HepG2 (cell line): ENCODE data around the gene DLX5. TPM values are rescaled to one million over a fixed set of nuclear protein-coding genes. Genes with fewer than 3 reads are reported as not detected.

Experiments
- AGO2 ChIP-seq: fragments of 200-400 bp; formaldehyde crosslinking; optimal IDR thresholded peaks from 2 replicates; pipeline ENCODE3; 2017; ENCODE audit warnings: mild to moderate bottlenecking, low read depth, low read length, moderate library complexity
- AHDC1 ChIP-seq: sonication (generic); formaldehyde crosslinking; IDR thresholded peaks from 2 replicates; pipeline ENCODE4 v1.5.1; 2020; ENCODE audit warnings: mild to moderate bottlenecking, missing genetic modification reagents, borderline replicate concordance
- AKAP8 ChIP-seq: sonication (generic); formaldehyde crosslinking; IDR thresholded peaks from 2 replicates; pipeline ENCODE4 v1.5.1; 2020; ENCODE audit warnings: mild to moderate bottlenecking, missing genetic modification reagents
- ASH2L ChIP-seq: fragments of 300-600, 200-600 bp; sonication (generic); IDR thresholded peaks from 2 replicates; pipeline ENCODE4 v1.7.0; 2017; ENCODE audit warnings: low read depth, mild to moderate bottlenecking, moderate library complexity, mixed read lengths, low read length; ENCODE audit not compliant: insufficient read length
- CENPX ChIP-seq: sonication (generic); formaldehyde crosslinking; IDR thresholded peaks from 2 replicates; pipeline ENCODE4 v1.9.0; 2021; ENCODE audit warnings: mild to moderate bottlenecking, missing genetic modification reagents, moderate library complexity
- FOXO1 ChIP-seq: sonication (generic); formaldehyde crosslinking; IDR thresholded peaks from 2 replicates; pipeline ENCODE4 v1.4.0; 2020; ENCODE audit warnings: missing genetic modification reagents
- HOXA3 ChIP-seq: sonication (generic); formaldehyde crosslinking; IDR thresholded peaks from 2 replicates; pipeline ENCODE4 v1.5.0; 2020; ENCODE audit warnings: missing genetic modification reagents
- IKZF5 ChIP-seq: IDR thresholded peaks from 2 replicates; pipeline ENCODE4 v1.6.1; 2018; ENCODE audit warnings: missing genetic modification reagents, mild to moderate bottlenecking, missing compliant biosample characterization
- MBNL3 ChIP-seq: fragments of 250-450 bp; sonication (Bioruptor Pico); conservative IDR thresholded peaks from 2 replicates; pipeline ENCODE4 v1.8.0; 2022; ENCODE audit warnings: mild to moderate bottlenecking, inconsistent platforms
- NCOA2 ChIP-seq: sonication (generic); formaldehyde crosslinking; IDR thresholded peaks from 2 replicates; pipeline ENCODE4 v1.8.0; 2022; ENCODE audit warnings: inconsistent platforms
- PAXIP1 ChIP-seq: sonication (generic); formaldehyde crosslinking; conservative IDR thresholded peaks from 2 replicates; pipeline ENCODE4 v1.4.0; 2020; ENCODE audit warnings: mild to moderate bottlenecking, missing genetic modification reagents, moderate library complexity
- PITX1 ChIP-seq: sonication (generic); formaldehyde crosslinking; IDR thresholded peaks from 2 replicates; pipeline ENCODE4 v1.5.1; 2020; ENCODE audit warnings: mild to moderate bottlenecking, missing genetic modification reagents
- SNAPC5 ChIP-seq: sonication (generic); formaldehyde crosslinking; IDR thresholded peaks from 2 replicates; pipeline ENCODE4 v1.8.1; 2023; ENCODE audit warnings: mild to moderate bottlenecking, missing genetic modification reagents, borderline replicate concordance
- TCF7L2 ChIP-seq: IDR thresholded peaks from 2 replicates; pipeline ENCODE4 v1.6.1; 2011; ENCODE audit warnings: mild to moderate bottlenecking, low read depth, low read length, moderate library complexity
- ZFP36L2 ChIP-seq: sonication (generic); formaldehyde crosslinking; IDR thresholded peaks from 2 replicates; pipeline ENCODE4 v1.4.0; 2020; ENCODE audit warnings: missing genetic modification reagents
- ZNF766 ChIP-seq: sonication (generic); formaldehyde crosslinking; IDR thresholded peaks from 2 replicates; pipeline ENCODE4 v1.5.0; 2020; ENCODE audit warnings: missing genetic modification reagents, borderline replicate concordance
- polyA plus RNA-seq, 8 experiments: library from polyadenylated mRNA; depleted of rRNA in 3 of 8; stranded (reverse) in 7 of 8; unstranded in 1 of 8; fragments of >200 nt; fragmentation: Illumina TruSeq in 4 of 8; extraction: Trizol in 4 of 8; gene quantifications; 2 replicates each; pipeline versions ENCODE4 v1.2.1 to v1.2.3, GENCODE V29; 2011 to 2016; ENCODE audit warnings: low read depth in 4 of 8, missing spikeins in 1 of 8, mixed read lengths in 1 of 8; ENCODE audit not compliant: insufficient read depth in 1 of 8
- total RNA-seq, 5 experiments: library from RNA; depleted of rRNA; stranded (reverse); fragments of >200 nt; fragmentation: Illumina TruSeq; extraction: Trizol; gene quantifications; 2 replicates each; pipeline ENCODE4 v1.2.3, GENCODE V29; 2016; ENCODE audit warnings: low read depth in 1 of 5

Gene DLX5
- total and polyA plus RNA-seq, 2 of the 13 experiments (the other 11 are each of a cell fraction or from before 2014, with no cell fraction given) = not detected

GRCh38 chr7:96970739-96971138, 53.9 kb downstream of the DLX5 start (continued):
- TF ChIP-seq PAXIP1 (CRISPR knock-in tag) = peak; percentile 96
- no peak for TF ChIP-seq MBNL3 (CRISPR knock-in tag)
- TF ChIP-seq FOXO1 (CRISPR knock-in tag) = peak; percentile 78
- TF ChIP-seq SNAPC5 (CRISPR knock-in tag) = no peak
- no peak for TF ChIP-seq AGO2
- TF ChIP-seq ASH2L = peak; percentile 92
- peak; percentile 94 for TF ChIP-seq AHDC1 (CRISPR knock-in tag)
- no peak for TF ChIP-seq CENPX (CRISPR knock-in tag)
- peak; percentile 90 for TF ChIP-seq NCOA2
- peak; percentile 44; the same call in 1 of the 2 replicates for TF ChIP-seq AKAP8 (CRISPR knock-in tag)
- peak; percentile 88 for TF ChIP-seq PITX1
- peak; percentile 69 for TF ChIP-seq TCF7L2
- peak; percentile 79 for TF ChIP-seq IKZF5 (CRISPR knock-in tag)
- TF ChIP-seq ZNF766 (CRISPR knock-in tag) = no peak
- peak; percentile 61; the same call in 1 of the 2 replicates for TF ChIP-seq HOXA3 (CRISPR knock-in tag)
- no peak for TF ChIP-seq ZFP36L2 (CRISPR knock-in tag)
